Retina (tissue), 1 donor: Measurements from ENCODE around the gene LRP1B.

Experiments
- DNase-seq: peaks from one replicate; pipeline ENCODE4 v3.0.0-alpha.2; 2016

LRP1B gene

GRCh38 chr2:141499123-141499522 lies 631.7 kb downstream of the LRP1B start:
- DNase-seq: no peak

GRCh38 chr2:141498561-141498960 lies 632.3 kb downstream of the LRP1B start:
- DNase-seq: no peak

GRCh38 chr2:141497272-141497671 lies 633.5 kb downstream of the LRP1B start:
- DNase-seq: no peak

GRCh38 chr2:141496810-141497209 lies 634.0 kb downstream of the LRP1B start:
- no peak for DNase-seq

GRCh38 chr2:141493936-141494335 lies 636.9 kb downstream of the LRP1B start:
- DNase-seq: no peak

GRCh38 chr2:141492816-141493215 lies 638.0 kb downstream of the LRP1B start:
- no peak for DNase-seq

- no peak for DNase-seq
These were observed 639.9 kb downstream of the LRP1B start for GRCh38 chr2:141490886-141491285.

GRCh38 chr2:141482697-141483096 lies 648.1 kb downstream of the LRP1B start:
- no peak for DNase-seq

GRCh38 chr2:141475801-141476200 lies 655.0 kb downstream of the LRP1B start:
- no peak for DNase-seq

GRCh38 chr2:141468761-141469160 lies 662.1 kb downstream of the LRP1B start:
- no peak for DNase-seq

- DNase-seq: no peak
These were observed 663.5 kb downstream of the LRP1B start for GRCh38 chr2:141467331-141467730.

- no peak for DNase-seq
These were observed 665.8 kb downstream of the LRP1B start for GRCh38 chr2:141464995-141465394.

- no peak for DNase-seq
These were observed 672.5 kb downstream of the LRP1B start for GRCh38 chr2:141458351-141458750.

GRCh38 chr2:141455877-141456276 lies 674.9 kb downstream of the LRP1B start:
- no peak for DNase-seq

- peak; percentile 48 for DNase-seq
These were observed 675.5 kb downstream of the LRP1B start for GRCh38 chr2:141455211-141455826.

- DNase-seq: no peak
These were observed 690.7 kb downstream of the LRP1B start for GRCh38 chr2:141440072-141440635.

- DNase-seq: no peak
These were observed 691.3 kb downstream of the LRP1B start for GRCh38 chr2:141439524-141439923.

GRCh38 chr2:141438536-141438935 lies 692.3 kb downstream of the LRP1B start:
- no peak for DNase-seq

- DNase-seq: no peak
These were observed 693.3 kb downstream of the LRP1B start for GRCh38 chr2:141437521-141437920.

- DNase-seq: peak; percentile 39
These were observed 707.7 kb downstream of the LRP1B start for GRCh38 chr2:141423124-141423523.

GRCh38 chr2:141417246-141417797 lies 713.5 kb downstream of the LRP1B start:
- no peak for DNase-seq

GRCh38 chr2:141411419-141411818 lies 719.4 kb downstream of the LRP1B start:
- DNase-seq: no peak

- DNase-seq: no peak
These were observed 731.5 kb downstream of the LRP1B start for GRCh38 chr2:141399270-141399669.

GRCh38 chr2:141393214-141393545 lies 737.6 kb downstream of the LRP1B start:
- no peak for DNase-seq
